IPS-11a (cell line): ENCODE data around the gene DUS3L.

Experiments
- H3K4me3 ChIP-seq: one replicate; pipeline ENCODE4 v1.5.1; 2013; ENCODE audit warnings: low read depth, low read length, control low read depth

Gene DUS3L

GRCh38 chr19:5822181-5822844, 31.4 kb upstream of the DUS3L start:
- no peak overlapping the region for H3K4me3 ChIP-seq

GRCh38 chr19:5821521-5822180, 30.7 kb upstream of the DUS3L start:
- no peak overlapping the region for H3K4me3 ChIP-seq

DNA sequence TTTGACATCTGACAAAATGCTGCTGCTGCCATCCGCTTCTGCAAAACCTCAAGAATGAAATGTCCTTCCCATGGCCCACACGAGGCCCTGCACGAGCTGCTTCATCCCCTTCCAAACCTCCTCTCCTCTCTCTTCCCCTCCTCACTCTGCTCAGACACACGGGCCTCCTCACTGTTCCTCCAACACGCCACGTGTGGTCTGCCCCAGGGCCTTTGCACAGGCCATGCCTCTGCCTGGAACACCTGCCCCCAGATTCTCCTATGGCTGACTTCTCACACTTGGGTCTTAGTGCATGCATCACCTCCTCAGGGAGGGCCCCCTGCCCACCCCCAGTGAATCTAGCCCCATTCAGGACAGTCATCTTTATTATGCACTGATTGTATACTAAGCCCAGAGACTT, 29.8 kb upstream of the DUS3L start:
- H3K4me3 ChIP-seq = no peak overlapping the region

DNA sequence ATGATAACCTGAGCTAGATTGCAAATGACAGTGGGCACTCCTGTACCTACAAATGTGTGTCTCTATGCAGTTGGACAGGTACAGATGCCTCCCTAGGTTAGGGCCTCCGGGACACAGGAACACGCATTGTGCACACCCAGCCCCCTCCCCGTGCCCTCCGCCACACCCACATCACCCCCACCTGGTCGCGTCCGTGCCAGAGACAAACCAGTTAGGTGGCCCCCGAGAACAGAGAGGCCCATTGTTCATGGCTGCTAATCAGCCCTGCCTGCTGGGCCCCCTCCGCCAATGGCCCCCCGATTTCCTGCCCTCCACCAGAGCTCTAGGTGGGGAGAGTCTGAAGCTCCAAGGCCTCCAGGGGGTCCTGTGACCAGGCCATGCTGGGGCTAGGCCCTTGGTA, 27.6 kb upstream of the DUS3L start:
- H3K4me3 ChIP-seq = no peak overlapping the region

- H3K4me3 ChIP-seq = no peak overlapping the region
Observed at GRCh38 chr19:5817218-5817617, 26.3 kb upstream of the DUS3L start.

DNA sequence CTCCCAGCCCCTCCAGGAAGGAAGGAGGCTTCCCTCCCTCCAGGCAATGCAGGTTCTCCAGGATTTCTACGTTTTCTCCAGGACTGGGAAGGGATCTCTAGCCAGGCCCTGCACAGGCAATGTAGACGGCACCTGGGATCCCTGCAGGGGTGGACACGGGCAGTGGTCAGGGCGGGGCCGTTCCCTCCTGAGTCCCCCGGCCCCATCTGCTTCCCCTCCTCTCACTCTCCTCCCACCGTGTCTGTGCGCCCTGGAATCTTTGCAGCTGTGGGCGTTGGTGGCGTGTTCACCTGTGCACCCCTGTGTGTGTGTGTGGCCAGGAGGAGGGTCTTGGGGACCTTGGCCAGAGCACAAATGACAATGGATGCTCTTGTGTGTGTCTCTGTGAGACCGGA, 23.9 kb upstream of the DUS3L start:
- H3K4me3 ChIP-seq = no peak overlapping the region

DNA sequence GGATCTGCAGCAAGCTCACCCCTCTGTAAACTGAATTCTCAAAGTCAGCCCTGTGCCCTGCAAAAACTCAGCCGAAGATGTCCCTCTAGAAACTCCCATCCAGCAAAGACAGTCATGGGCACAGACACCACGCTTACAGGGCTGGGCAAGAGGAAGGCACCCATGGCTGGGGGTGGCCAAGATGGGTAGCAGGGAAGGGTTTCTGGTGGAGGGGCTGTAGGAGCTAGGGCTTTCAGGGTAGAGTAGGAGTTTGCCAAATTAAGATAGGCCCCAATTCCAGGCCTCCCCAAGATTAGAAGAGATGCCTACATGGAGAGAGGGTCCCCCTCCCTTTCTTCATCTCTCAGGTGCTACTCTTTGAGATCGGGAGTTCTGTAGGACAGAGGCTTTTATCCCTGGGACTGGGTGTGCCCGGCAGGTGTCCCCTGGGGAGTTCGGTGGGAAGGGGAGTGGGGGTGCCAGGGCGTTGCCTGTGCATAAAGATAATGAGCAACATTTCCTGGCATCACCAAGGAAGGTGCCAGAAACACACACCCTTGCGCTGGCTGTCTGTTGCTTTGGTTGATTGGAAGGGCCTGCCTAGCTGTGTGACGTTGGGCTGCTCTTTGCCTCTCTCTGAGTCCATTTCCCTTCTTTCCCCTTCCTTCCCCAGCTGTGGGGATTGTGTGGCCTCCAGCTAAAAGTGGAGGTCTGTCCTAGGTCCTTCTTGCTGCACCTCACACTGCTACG, 23.3 kb upstream of the DUS3L start:
- H3K4me3 ChIP-seq = no peak overlapping the region

DNA sequence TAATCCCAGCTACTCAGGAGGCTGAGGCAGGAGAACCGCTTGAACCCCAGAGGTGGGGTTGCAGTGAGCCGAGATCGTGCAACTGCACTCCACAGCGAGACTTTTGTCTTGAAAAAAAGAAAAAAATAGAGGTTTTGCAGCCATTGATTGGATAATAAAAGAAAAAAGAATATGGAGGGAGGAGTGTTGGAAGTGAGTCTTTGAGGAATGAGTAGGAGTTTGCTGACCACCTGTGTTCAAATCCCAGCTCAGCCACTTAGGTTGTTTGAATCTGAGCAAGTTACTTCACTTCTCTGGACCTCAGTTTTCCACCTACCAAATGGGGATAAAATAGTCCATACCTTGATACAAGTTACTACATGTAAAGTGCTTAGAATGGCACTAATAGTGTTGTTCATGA, 20.2 kb upstream of the DUS3L start:
- no peak overlapping the region for H3K4me3 ChIP-seq

- no peak overlapping the region for H3K4me3 ChIP-seq
Observed at GRCh38 chr19:5809469-5809868, 18.5 kb upstream of the DUS3L start.

DNA sequence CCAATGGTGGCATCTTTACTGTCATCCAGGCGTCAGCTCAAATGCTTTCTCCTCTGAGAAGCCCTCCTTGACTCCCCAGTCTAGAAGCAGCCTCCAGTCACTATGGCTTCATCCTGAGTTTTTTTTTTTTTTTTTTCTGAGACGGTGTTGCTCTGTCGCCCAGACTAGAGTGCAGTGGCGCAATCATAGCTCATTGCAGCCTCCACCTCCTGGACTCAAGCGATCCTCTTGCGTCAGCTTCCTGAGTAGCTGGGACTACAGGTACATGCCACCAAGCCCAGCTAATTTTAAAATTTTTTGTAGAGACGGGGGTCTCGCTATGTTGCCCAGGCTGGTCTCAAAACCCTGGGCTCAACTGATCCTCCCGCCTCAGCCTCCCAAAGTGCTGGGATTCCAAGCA, 18.1 kb upstream of the DUS3L start:
- H3K4me3 ChIP-seq = no peak overlapping the region

DNA sequence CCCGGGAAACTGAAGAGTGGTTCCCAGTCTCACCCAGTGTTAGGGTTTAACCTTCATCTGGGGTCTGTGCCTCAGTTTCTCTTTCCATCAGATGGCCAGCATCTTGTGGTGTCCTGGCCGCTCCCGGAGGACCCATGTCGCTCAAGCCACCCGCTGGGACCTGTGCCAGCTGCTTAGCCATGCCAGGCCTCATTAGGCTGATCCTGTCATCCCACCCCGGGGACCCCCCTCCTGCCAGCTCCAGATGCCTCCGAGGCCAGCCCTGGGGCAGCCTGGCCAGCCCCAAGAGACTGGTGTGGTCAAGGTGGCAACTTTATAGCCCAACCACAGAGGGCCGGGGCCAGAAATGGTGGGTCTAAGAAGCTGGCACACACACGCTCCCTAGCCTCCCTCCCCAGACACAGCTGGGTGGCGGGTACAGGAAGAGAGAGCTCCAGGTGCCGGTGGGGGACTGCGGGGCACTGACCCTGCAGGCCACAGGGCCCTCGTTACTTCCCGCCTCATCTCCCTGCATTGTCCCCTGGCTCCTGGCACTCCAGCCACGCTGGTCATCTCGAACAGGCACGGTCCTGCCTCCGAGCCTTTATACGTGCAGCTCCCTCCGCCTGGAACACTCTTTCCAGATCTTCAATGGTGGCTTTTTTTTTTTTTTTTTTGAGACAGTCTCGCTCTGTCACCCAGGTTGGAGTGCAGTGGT, 17.3 kb upstream of the DUS3L start:
- H3K4me3 ChIP-seq = no peak overlapping the region

DNA sequence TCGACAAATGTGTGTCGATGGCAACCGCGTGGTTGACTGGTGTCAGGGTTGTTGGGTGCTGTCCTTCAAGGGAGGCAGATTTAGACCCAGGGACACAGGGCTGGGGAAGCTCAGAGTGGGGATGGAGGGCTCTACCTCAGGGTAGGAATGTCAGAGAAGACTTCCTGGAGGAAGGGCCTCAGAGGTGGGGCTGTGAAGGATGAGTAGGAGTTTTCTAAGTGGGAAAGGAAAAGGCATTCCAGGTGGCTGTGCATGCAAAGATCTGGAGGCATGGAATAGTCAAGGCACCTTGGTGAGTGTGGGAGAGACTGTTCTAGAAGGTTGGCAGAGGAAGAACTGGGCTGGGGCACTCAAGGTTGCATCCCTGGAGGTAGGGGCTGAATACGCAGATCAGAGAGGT, 15.9 kb upstream of the DUS3L start:
- H3K4me3 ChIP-seq = no peak overlapping the region

GRCh38 chr19:5806133-5806489, 15.1 kb upstream of the DUS3L start:
- no peak overlapping the region for H3K4me3 ChIP-seq

DNA sequence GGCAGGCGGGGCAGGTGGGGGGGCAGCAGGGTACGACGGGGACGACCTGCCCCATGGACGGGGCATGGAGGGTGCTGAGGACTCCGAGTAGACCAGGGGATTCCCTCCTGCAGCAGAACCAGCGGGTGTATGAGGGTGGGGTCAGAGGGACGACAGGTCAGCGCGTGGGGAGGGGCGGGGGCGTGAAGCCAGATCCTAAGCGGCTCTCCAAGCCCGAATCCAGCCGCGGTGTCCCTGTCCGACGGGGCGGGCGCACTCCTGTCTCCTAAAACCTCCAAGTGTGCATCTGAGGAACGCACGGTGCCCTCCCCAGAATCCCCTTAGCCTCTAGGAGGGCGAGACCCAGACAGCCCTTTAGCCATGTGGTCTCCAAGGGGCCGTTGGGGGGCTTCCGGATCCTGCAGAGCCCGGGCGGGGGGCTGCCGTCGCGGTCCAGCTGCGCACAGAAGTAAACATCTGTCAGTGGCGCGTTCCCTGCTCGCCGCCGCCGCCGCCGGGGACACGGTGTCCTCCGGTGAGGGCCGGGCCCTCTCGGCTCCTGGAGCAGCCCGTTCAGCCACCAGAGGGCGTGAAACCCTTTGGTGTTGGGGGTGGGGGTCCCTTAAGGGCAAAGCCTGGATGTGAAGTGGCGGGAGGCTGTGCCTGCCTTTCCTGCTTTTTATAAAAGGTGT, 14.6 kb upstream of the DUS3L start:
- H3K4me3 ChIP-seq = peak overlapping the region; percentile 33

DNA sequence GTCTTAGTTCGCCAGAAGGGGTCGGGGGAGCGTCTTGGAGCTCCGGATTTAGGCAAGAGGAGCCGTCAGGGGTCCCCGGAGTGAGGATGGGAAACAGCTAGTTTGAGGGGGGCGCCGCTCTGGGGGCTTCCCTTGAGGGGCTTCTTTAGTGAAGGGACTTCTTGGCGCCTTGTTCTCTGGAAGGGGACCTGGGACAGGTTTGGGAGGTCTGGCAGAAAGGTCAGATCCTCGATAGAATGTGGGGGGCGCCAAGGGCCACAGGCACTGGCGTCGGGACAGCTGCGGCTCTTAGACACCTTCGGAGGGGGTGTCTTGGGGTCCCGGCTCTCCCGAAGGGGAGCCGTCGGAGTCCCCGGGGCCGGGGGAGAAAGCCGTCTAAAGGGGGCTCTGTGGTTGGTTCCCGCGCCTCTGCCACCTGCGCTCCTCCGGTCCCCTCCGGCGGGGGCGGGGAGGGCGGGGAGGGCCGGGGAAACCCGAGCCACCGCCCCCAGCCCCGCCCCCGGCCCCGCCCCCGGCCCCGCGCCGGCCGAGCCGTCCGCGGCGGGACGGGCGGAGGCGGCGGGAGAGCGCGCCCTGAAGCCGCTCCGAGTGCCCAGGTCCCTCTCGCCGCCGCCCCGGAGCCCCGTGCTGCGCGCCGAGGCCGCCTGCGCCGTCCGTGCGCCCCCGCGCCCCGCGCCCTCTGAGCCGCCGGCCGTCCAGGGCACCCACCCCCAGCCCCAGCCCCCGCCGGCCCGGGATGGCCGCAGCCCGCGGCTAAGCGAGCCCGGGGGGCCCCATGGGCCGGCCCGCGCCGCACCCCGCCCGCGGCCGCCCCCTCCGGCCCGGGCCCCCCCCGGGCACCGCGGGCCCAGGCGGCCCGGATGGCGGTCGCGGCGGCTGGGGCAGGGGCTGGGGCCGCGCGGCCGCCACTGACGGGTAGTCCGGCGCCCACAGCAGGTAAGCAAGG, 13.8 kb upstream of the DUS3L start, which contains the start of gene NRTN:
TSS of gene NRTN (plus strand) at position 552 of the 946 bp plus-strand sequence. CDS start 19,099 bp downstream, outside the sequence.
- H3K4me3 ChIP-seq = peak within 1 kb of the TSS; percentile 33

DNA sequence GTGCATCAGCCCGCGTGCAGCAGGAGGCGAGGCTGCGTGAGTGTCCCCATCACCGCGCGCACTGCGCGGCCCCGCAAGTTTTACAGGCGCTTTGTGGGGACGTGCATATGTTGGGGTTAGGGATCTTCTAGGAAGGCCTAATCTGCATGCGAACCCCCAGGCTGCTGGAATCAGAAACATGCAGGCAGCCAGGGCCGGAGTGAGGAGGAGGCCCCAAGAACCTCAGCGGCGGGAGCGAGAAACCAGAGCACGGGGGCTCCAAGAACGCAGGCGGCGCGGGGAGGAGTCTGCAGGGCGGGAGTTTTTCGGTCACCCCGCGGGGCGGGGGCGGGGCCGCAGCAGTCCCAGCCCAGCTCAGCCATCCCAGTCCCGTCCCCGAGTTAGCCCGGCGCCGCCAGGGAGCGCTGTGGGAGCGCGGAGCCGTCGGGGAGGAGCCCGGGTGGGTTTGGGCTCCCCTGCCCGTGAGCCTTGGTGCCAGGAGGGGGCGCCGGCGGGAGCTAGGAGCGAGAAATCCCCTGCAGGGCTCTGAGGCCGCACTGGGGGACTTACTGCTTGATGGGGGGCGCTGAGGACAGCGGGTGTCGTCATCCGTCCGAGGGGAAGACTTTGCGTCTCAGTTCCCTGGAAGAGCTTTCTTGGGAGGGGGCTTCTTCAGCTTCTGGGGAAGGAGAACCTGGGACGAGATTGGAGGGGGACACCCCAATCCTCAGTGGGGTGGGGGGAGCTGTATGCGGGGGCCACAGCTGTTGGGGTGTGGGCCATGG, 13.0 kb upstream of the DUS3L start:
- H3K4me3 ChIP-seq = peak overlapping the region; percentile 21

GRCh38 chr19:5803441-5803751, 12.4 kb upstream of the DUS3L start:
- peak overlapping the region; percentile 21 for H3K4me3 ChIP-seq

DNA sequence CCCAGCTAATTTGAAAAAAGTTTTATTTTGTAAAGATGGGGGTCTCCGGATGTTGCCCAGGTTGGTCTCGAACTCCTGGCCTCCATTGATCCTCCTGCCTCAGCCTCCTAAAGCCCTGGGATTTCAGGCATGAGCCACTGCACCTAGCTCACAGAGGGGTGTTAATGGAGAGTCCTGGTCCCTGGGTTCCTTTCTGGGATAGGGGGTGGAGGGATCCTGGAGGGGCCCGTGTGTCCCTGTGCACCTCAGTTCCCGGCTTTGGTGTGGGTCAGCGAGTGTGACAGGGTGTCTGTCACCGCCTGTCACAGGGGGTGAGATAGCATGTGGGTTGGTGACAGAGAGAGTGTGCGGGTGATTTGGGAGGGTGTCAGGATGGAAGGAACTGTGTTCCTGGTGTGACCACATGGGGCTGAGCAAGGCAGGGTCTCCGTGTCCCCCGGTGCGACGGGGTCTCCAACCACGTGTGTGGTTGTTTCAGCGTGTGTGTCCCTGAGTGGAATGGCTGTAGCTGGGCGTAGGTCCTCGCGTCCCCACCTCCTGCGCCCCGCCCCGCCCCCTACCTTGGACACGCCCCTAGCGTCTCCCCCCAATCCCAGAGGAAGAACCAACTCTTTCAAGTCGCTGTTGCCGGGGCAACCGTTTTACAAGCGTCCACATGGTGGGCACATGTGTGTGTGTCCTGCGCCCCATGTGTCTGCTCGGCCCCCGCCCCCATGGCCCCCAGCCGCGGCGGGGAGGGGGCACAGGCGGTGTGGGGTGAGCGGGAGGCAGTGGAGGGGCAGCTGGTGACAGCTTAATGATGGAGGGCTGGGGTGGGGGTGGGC, 11.0 kb upstream of the DUS3L start:
- H3K4me3 ChIP-seq = no peak overlapping the region
